ENCODE results near the gene PIGO. TPM values are rescaled to one million over a fixed set of nuclear protein-coding genes. Genes with fewer than 3 reads are reported as not detected.

Gene PIGO
- total RNA-seq, result 10 to 100 TPM in 2 of 4 donors, 1 to 10 TPM in 2; 9.1 to 12.5 (median 10.1) TPM

DNA sequence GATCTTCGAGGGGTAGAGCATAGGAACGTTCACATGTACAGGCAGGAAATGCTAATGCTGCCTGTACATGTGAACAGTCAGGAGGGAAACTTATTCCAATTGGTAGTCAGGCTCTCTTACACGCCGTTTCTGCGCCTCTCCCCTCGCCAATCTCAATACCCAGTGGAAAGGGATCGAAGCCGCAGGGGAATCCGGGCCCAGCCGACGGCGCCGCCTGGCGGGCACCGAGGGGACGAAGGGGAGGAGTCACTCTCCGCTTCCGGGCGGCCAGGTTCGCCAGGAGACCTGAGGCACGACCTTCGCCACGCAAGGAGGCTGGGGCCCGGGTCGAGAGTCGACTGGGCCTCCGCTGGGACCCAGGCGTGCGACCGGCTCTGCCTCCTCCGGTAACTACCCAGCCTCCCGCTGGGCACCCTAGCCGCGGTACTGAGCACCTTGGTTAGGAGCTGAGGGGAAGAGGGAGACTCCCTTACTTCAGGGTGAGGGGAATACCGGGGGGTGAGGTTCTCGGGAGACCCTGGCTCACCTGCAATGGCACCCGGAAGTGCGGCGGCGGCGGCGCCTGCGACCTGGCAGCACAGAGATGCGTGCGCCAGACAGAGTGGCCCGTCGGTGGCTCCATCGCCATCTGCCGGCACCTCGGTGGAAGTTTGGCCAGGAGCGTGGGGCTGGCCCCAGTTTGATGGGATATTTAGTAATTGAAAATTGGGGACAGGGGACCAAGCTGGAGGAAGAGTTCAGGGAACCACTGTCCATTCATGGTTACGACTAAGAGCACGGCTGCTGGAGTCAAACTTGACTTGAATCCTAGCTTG, at the start of gene PIGO:
Gene PIGO (minus strand): TSS at position 557 of the 815 bp plus-strand sequence. CDS start 1,026 bp downstream, outside the sequence.
- Histone ChIP-seq H3K9me3 (no peaks in the 10 kb centered on the region), H3K27me3 (no peaks in the 10 kb centered on the region), H3K4me1 (peaks cover 11 to 25% (median 20%) of the 10 kb centered on the region in 4 donors), H3K36me3 (peaks cover 35 to 59% (median 53%) of the 10 kb centered on the region in 4 donors), H3K4me3 (peak within 1 kb of the TSS; percentile 72 to 99 (median 82)), H3K27ac (replicated peaks in 1 of 4) (peak within 1 kb of the TSS; percentile 92 to 98 (median 95))
- intact Hi-C loops (cut with DNase I), result loop anchor here (2.0 kb wide), 2 partner anchors 15 to 195 kb away; no protein-coding TSS in a partner anchor
- peak; percentile 97 for DNase-seq (ENCODE audit: extremely low spot score)
- WGBS, result 2% methylated on average over 28 of the region's 53 CpGs
- TF ChIP-seq POLR2A (IDR thresholded peaks at IDR 0.05; ENCODE audit: low read depth), result peak; percentile 34
- TF ChIP-seq, protein P1, sequence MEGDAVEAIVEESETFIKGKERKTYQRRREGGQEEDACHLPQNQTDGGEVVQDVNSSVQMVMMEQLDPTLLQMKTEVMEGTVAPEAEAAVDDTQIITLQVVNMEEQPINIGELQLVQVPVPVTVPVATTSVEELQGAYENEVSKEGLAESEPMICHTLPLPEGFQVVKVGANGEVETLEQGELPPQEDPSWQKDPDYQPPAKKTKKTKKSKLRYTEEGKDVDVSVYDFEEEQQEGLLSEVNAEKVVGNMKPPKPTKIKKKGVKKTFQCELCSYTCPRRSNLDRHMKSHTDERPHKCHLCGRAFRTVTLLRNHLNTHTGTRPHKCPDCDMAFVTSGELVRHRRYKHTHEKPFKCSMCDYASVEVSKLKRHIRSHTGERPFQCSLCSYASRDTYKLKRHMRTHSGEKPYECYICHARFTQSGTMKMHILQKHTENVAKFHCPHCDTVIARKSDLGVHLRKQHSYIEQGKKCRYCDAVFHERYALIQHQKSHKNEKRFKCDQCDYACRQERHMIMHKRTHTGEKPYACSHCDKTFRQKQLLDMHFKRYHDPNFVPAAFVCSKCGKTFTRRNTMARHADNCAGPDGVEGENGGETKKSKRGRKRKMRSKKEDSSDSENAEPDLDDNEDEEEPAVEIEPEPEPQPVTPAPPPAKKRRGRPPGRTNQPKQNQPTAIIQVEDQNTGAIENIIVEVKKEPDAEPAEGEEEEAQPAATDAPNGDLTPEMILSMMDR (IDR thresholded peaks at IDR 0.05), result peak; percentile 59 to 72 (median 72)
- no peak for TF ChIP-seq EP300 (IDR thresholded peaks at IDR 0.05)
- peak; percentile 71 to 77 for TF ChIP-seq POLR2AphosphoS5 (IDR thresholded peaks at IDR 0.05)

DNA sequence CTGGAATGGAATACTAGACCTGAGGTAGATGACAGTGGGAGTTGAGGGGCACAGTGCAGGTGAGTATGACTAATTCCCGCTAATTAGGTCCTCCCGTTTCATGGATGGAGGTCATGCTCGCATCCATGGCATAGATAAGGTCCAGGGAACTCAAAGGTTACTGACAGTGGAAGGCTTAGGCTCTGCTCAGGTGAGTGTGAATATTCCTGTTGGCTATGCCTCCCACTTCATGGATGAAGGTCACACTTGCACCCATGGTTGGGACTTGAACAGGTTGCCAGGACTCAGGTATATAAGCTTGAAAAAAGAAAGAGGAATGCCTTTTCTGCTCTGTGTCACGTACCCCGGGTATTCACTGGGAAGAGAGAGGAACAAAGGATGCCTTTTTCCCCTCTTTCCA, 45.6 kb upstream of the PIGO start:
- WGBS, result 89% methylated on average over 5 of the region's 5 CpGs
- Histone ChIP-seq H3K4me3 (no peak overlapping the region), H3K36me3 (no peaks in the 10 kb centered on the region), H3K27ac (replicated peaks in 1 of 4) (no peak overlapping the region), H3K27me3 (no peaks in the 10 kb centered on the region), H3K9me3 (peaks cover 0 to 31% (median 22%) of the 10 kb centered on the region in 4 donors), H3K4me1 (no peaks in the 10 kb centered on the region)
- intact Hi-C loops (cut with DNase I), result no loop called here
- no peak for DNase-seq (ENCODE audit: extremely low spot score)
- TF ChIP-seq, protein P1 (IDR thresholded peaks at IDR 0.05), result no peak
- TF ChIP-seq POLR2AphosphoS5 (IDR thresholded peaks at IDR 0.05) (no peak), EP300 (IDR thresholded peaks at IDR 0.05) (no peak), POLR2A (IDR thresholded peaks at IDR 0.05; ENCODE audit: low read depth) (no peak)

DNA sequence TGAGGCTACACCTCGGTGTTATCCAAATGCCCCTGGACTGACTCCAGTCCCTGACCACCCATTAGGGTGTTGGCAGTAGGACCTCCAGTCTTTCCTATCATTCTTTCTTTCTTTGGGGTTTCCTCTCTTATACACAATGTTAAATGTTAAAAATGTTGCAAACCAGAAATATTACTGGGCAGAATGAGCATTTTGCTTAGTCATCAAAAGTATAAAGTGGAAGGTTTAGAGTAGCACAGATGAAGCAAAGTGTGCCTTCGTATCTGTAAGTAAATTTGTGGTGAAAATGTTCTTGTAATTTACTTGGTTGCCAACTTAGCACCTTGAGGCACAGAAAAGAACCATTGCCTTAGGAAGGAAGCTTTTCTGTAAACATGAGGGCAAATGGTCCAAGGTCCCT, 43.7 kb upstream of the PIGO start:
- H3K36me3 ChIP-seq, result no peaks in the 10 kb centered on the region
- intact Hi-C loops (cut with DNase I), result no loop called here
- no peak for DNase-seq (ENCODE audit: extremely low spot score)
- no peaks in the 10 kb centered on the region for H3K4me1 ChIP-seq
- H3K27me3 ChIP-seq, result no peaks in the 10 kb centered on the region
- H3K4me3 ChIP-seq, result no peak overlapping the region
- no peak for TF ChIP-seq POLR2AphosphoS5 (IDR thresholded peaks at IDR 0.05)
- no peak for TF ChIP-seq POLR2A (IDR thresholded peaks at IDR 0.05; ENCODE audit: low read depth)
- TF ChIP-seq, protein P1 (IDR thresholded peaks at IDR 0.05), result no peak
- TF ChIP-seq EP300 (IDR thresholded peaks at IDR 0.05), result no peak
- H3K27ac ChIP-seq (replicated peaks in 1 of 4), result no peak overlapping the region
- WGBS, result 87% methylated on average over 2 of the region's 2 CpGs
- peaks cover 0 to 27% (median 22%) of the 10 kb centered on the region in 4 donors for H3K9me3 ChIP-seq

DNA sequence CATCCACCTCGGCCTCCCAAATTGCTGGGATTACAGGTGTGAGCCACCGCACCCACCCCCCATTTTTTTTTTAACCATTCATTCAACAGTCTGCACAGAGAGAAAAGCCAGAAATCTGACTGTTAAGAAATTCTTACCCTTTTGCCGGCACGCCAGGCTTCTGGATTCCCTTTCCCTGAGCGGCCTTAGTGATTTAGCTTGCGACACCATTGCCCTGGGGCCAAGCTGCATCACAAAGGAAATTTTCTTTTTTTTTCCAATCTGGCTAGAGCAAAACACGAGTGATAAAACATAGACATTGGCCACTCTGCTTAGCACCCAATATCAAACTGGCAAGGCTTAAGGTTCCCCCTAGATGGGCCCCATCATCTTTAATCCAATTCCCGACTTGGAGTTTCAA, 40.5 kb upstream of the PIGO start:
- 81% methylated on average over 8 of the region's 8 CpGs for WGBS

More for the DNA sequence above, 40.5 kb upstream of the PIGO start:
- H3K27ac ChIP-seq (replicated peaks in 1 of 4), result no peak overlapping the region
- H3K4me1 ChIP-seq, result peaks cover 0 to 7% (median 0%) of the 10 kb centered on the region in 4 donors
- H3K36me3 ChIP-seq, result no peaks in the 10 kb centered on the region
- H3K27me3 ChIP-seq, result no peaks in the 10 kb centered on the region
- no peak overlapping the region for H3K4me3 ChIP-seq
- H3K9me3 ChIP-seq, result peaks cover 0 to 8% (median 4%) of the 10 kb centered on the region in 4 donors
- no peak for DNase-seq (ENCODE audit: extremely low spot score)
- TF ChIP-seq POLR2AphosphoS5 (IDR thresholded peaks at IDR 0.05) (no peak), POLR2A (IDR thresholded peaks at IDR 0.05; ENCODE audit: low read depth) (no peak), EP300 (IDR thresholded peaks at IDR 0.05) (no peak)
- TF ChIP-seq, protein P1 (IDR thresholded peaks at IDR 0.05), result no peak
- intact Hi-C loops (cut with DNase I), result no loop called here

Measured in esophagus muscularis mucosa (tissue), 4 donors.